WTC11 (cell line): ENCODE data around the gene KCTD11. TPM values are rescaled to one million over a fixed set of nuclear protein-coding genes. Genes with fewer than 3 reads are reported as not detected.

Experiments used
- ATAC-seq: fragments of 200-7000 bp; cut with Tn5 transposase; 2 replicates; pipeline ENCODE4 v1.10.0; 2021; ENCODE audit warnings: mild to moderate bottlenecking, moderate library complexity
- CTCF ChIA-PET: fragments of 300-600 bp; sonication (Branson Sonifier 250); formaldehyde crosslinking; loops from one replicate; lab custom pipeline; 2021; ENCODE audit warnings: antibody characterized with exemption; lab: Charles Lee
- POLR2A ChIA-PET: fragments of 350-600 bp; sonication (Branson Sonifier 250); formaldehyde crosslinking; loops from one replicate; lab custom pipeline; 2021; ENCODE audit warnings: antibody characterized with exemption; lab: Charles Lee
- DNase-seq: peaks from one replicate; pipeline ENCODE4 v3.0.0; 2021; ENCODE audit warnings: low spot score
- H3K27ac Mint-ChIP-seq: 2 replicates; pipeline ENCODE4 v1.8.0; 2021; ENCODE audit warnings: mixed read lengths
- H3K27me3 Mint-ChIP-seq: 2 replicates; pipeline ENCODE4 v1.8.0; 2021; ENCODE audit warnings: low read depth, mild to moderate bottlenecking, moderate library complexity, mixed read lengths
- H3K36me3 Mint-ChIP-seq: 2 replicates; pipeline ENCODE4 v1.8.0; 2021; ENCODE audit warnings: mixed read lengths
- H3K4me1 Mint-ChIP-seq: 2 replicates; pipeline ENCODE4 v1.8.0; 2022; ENCODE audit warnings: mixed read lengths
- H3K4me3 Mint-ChIP-seq: 2 replicates; pipeline ENCODE4 v1.8.0; 2021; ENCODE audit warnings: mild to moderate bottlenecking, moderate library complexity, mixed read lengths
- H3K9me3 Mint-ChIP-seq: 2 replicates; pipeline ENCODE4 v1.8.0; 2021; ENCODE audit warnings: mixed read lengths
- AFF4 ChIP-seq: sonication (generic); formaldehyde crosslinking; IDR thresholded peaks from 2 replicates; pipeline ENCODE4 v1.8.1; 2023; ENCODE audit warnings: mild to moderate bottlenecking, missing genetic modification reagents, borderline replicate concordance
- ATF2 ChIP-seq: sonication (generic); formaldehyde crosslinking; IDR thresholded peaks from 2 replicates; pipeline ENCODE4 v1.8.1; 2022; ENCODE audit warnings: low read depth, missing genetic modification reagents, borderline replicate concordance
- CREM ChIP-seq: sonication (generic); formaldehyde crosslinking; IDR thresholded peaks from 2 replicates; pipeline ENCODE4 v1.8.1; 2022; ENCODE audit warnings: mild to moderate bottlenecking, missing genetic modification reagents, moderate library complexity
- FOXP4 ChIP-seq: sonication (generic); formaldehyde crosslinking; IDR thresholded peaks from 2 replicates; pipeline ENCODE4 v1.8.0; 2022; ENCODE audit warnings: mild to moderate bottlenecking, missing genetic modification reagents
- HMGXB4 ChIP-seq: sonication (generic); formaldehyde crosslinking; IDR thresholded peaks from 2 replicates; pipeline ENCODE4 v1.8.1; 2023; ENCODE audit warnings: mild to moderate bottlenecking, moderate library complexity, missing genetic modification reagents
- NFATC4 ChIP-seq: fragments of 250-450 bp; sonication (Bioruptor Pico); IDR thresholded peaks from 2 replicates; pipeline ENCODE4 v1.9.0; 2021; ENCODE audit warnings: mild to moderate bottlenecking
- NFE2L1 ChIP-seq: sonication (generic); formaldehyde crosslinking; IDR thresholded peaks from 2 replicates; pipeline ENCODE4 v1.8.1; 2023; ENCODE audit warnings: missing genetic modification reagents
- NFYB ChIP-seq: sonication (generic); formaldehyde crosslinking; conservative IDR thresholded peaks from 2 replicates; pipeline ENCODE4 v1.8.0; 2022; ENCODE audit warnings: low read depth, missing genetic modification reagents
- SP1 ChIP-seq: sonication (generic); formaldehyde crosslinking; conservative IDR thresholded peaks from 2 replicates; pipeline ENCODE4 v1.8.1; 2022; ENCODE audit warnings: missing genetic modification reagents
- TEAD1 ChIP-seq: sonication (generic); formaldehyde crosslinking; IDR thresholded peaks from 2 replicates; pipeline ENCODE4 v1.8.0; 2022; ENCODE audit warnings: mild to moderate bottlenecking, missing genetic modification reagents
- ZNF512 ChIP-seq: sonication (generic); formaldehyde crosslinking; IDR thresholded peaks from 2 replicates; pipeline ENCODE4 v1.8.1; 2022; ENCODE audit warnings: missing genetic modification reagents, borderline replicate concordance
- total RNA-seq: library from RNA; stranded (reverse); gene quantifications from 3 replicates; pipeline ENCODE4 v1.2.3, GENCODE V29; 2021

Gene KCTD11
- total RNA-seq, 1 experiment from 2014 or later, result 8.1 TPM

- no peak for TF ChIP-seq HMGXB4 (CRISPR knock-in tag)
- TF ChIP-seq AFF4, result no peak
- TF ChIP-seq FOXP4, result no peak; the same call in 1 of the 2 replicates
- TF ChIP-seq TEAD1 (CRISPR knock-in tag), result no peak
- TF ChIP-seq CREM (CRISPR knock-in tag), result peak; percentile 82; the same call in 1 of the 2 replicates
- TF ChIP-seq NFE2L1 (CRISPR knock-in tag), result no peak
Observed at GRCh38 chr17:7329374-7329996, 22.5 kb upstream of the KCTD11 start (continued).

GRCh38 chr17:7329997-7330637, 21.8 kb upstream of the KCTD11 start:
- peak overlapping the region; percentile 93 for H3K4me3 Mint-ChIP-seq
- peak overlapping the region; percentile 100 for H3K27ac Mint-ChIP-seq
- H3K9me3 Mint-ChIP-seq, result no peaks in the 10 kb centered on the region
- POLR2A ChIA-PET, result interaction anchor here (0.7 to 2.0 kb wide), 18 partner anchors 9 to 357 kb away, joined by 3 to 21 read pairs (median 4); partner anchors contain the start of genes ACADVL, CHRNB1, DLG4 and GPS2
- peaks cover 4% of the 10 kb centered on the region for H3K36me3 Mint-ChIP-seq
- CTCF ChIA-PET, result interaction anchor here (0.6 to 2.2 kb wide), 35 partner anchors 7 to 387 kb away, joined by 3 to 27 read pairs (median 5); partner anchors contain the start of genes ACADVL, DLG4, GABARAP and GPS2
- ATAC-seq (peak; percentile 76), DNase-seq (peak; percentile 82)
- no peaks in the 10 kb centered on the region for H3K27me3 Mint-ChIP-seq
- no peak for TF ChIP-seq ATF2 (CRISPR knock-in tag)
- TF ChIP-seq NFYB, result peak; percentile 64
- TF ChIP-seq SP1 (CRISPR knock-in tag), result 0 out of 2 replicates have a peak, but pooled peaks have one; percentile 25
- no peak for TF ChIP-seq NFATC4 (CRISPR knock-in tag)
- no peak for TF ChIP-seq ZNF512 (CRISPR knock-in tag)
- peaks cover 24% of the 10 kb centered on the region for H3K4me1 Mint-ChIP-seq
